ENCODE measurements around the gene OSBPL5.

Gene OSBPL5

DNA sequence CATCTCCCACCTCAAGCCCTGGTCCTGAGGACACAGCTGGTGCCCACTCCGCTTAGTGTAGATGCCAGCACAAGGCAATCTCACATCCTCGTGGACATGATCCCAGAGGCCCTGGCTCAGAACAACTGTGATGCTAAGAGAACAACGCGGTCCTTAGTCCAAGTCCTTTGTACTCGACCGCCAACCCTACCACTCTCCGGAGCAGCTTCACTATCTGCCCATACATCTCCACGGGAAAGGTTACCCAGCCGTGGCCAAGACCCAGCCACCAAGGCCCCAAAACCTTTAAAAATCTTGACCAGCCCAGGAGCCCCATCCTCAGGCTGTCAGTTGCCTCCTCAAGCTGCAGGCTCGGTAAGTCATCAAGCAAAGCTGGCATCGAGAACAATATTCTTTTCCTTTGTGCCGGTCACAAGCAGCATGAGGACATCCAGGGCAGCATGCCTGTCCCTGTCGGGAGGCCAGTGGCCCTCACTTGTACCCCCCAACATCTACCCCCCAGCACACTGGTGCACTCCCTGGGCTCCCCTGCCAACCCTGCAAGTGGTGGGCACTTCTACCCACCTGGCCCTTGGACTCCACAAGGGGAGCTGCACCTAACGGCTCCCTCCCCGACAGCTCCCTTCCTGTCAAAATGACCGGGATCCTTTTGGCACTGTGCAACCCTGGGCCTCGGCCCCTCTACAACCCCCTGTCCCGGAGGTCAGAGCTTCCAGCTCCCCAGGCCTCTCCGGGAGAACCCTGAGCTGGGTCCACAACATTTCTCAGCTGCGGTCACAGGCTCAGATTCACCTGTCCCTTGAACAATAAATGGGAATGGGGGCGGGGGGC lies 2.5 kb downstream of the OSBPL5 start:
- no peak for DNase-seq

DNA sequence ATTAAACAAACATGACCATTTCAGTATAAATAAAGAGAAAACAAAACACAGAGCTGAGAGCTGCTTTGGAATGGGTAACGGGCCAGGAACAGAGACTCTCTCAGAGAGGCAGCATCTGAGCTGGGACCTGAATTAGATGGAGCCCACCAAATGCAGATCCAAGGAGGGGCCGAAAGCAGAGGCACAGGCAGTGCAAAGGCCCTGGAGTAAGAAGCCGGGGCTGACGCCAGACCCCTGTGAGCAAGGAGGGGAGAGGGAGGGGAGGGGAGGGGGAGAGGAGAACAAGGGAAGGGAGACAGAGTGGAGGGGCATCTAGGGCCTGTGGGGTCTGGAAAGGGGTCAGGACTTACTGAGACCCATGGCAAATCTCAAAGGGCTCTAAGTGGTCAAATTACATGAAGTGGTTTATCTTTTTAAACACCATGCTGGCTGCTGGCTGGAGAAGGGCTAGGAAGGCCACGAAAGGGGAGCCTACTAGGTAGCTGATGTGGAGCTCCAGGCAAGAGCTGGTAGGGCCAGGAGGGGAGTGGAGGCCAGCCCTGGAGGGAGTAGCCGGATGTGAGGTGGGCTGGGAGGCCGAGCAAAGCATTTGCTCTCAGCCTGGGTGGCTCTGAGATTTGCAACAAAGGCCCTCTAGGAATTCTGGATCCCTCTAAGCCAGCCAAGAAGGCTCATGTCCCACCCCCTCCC lies 3.2 kb downstream of the OSBPL5 start:
- no peak for DNase-seq

DNA sequence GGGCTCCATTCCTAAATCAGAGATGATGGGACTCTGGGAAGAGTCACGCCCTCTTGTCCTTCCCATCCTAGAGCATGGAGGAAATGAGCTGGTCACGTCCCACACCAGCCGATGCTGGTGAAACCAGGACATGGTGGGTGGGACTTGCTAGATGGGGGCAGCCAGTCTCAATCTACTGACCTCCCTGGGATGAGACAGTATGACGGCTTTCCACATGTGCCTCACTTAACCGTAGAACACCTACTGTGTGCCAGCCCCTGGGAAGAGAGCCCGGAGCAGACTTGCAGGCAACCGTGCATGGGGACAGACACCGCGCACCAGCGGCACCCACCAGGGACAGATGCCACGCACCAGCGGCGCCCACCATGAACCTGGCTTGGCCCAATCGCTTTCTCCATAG lies 3.8 kb downstream of the OSBPL5 start:
- DNase-seq = no peak

GRCh38 chr11:3160252-3161031 lies 4.7 kb downstream of the OSBPL5 start:
- DNase-seq = no peak

DNA sequence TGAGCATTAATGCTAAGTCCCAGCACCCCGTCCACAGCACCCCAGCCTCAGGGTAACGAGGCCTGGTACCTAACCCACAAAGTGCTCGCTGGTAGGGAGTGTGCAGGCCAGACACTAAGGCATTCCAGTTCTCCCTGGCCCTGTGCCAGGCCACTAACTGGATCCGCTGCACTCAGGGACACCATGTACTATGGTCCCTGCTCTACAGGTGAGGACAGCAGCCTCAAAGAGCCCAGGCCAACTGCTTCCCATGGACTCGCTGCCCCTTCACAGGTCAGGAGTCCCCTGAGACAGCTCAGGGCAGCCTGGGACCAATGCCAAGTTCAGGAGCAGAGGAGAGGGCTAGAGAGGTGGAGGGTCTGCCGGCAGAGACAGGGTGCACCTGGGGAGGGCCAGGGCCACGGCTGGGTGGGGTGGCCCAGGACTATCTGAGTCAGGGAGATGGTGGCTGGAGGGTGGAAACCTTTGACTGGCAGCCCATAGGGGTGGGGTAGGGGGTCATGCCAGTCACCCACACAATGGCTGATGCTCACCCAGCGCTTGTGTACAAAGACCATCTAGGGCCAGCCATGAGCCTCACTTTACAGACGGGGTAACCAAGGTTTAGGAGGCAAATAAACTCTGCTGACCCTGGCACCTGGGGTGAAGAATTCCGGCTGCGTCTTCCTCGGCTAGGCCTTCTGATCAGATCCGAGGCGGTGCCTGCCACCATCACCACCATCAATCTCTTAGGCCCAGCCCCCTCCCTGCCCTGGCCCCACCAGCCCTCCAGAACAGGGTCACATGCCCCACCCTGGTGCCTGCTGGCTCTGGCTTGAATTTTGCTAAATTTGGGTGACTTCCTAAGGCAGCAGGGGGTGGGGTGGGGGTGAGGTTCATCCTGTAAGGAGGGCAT lies 5.6 kb downstream of the OSBPL5 start:
- no peak for DNase-seq

DNA sequence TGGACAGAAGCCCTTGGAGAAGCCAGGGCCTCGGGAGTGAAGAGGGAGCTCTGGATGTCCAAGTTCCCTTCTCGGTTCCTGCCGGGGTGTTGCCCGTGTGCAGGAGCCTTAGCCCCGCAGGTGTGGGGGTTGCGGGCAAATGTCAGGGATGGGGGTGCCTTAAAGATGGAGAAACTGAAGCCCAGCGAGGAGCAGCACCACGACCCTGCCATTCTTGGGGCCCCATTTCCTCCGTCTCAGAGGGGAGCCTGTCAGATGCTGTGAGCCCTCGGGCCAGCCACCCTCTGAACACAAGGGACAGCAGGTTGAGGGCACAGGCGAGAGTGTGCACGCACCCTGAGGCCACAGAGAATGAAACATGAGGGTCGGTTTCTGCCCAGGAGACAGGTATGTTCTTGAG lies 6.3 kb downstream of the OSBPL5 start:
- no peak for DNase-seq

DNA sequence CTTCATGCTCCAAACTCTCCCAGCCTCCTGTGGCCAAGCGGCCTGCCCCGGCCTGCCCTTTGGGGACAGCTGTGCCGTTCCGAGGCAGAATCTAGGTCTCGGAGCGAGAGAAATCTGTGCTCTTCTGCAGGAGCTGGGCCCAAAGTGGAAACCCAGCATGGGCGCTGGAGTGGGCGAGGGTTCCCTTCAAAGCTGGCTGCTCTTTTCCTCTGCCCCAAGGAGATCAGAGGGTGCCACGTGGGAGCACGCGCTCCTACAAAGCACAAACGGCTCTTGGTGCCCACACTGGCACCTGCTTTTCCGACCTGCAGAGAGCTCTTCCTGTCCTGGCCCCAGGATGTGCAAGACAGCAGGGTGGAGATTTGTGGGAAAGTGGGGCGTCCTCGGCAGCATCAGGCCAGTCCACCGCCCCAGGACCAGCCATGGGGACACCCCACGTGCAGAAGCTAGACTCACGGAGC lies 6.9 kb downstream of the OSBPL5 start:
- no peak for DNase-seq

- no peak for DNase-seq
Measured at GRCh38 chr11:3157381-3158130, 7.6 kb downstream of the OSBPL5 start.

- DNase-seq = no peak
Measured at GRCh38 chr11:3156661-3157311, 8.3 kb downstream of the OSBPL5 start.

DNA sequence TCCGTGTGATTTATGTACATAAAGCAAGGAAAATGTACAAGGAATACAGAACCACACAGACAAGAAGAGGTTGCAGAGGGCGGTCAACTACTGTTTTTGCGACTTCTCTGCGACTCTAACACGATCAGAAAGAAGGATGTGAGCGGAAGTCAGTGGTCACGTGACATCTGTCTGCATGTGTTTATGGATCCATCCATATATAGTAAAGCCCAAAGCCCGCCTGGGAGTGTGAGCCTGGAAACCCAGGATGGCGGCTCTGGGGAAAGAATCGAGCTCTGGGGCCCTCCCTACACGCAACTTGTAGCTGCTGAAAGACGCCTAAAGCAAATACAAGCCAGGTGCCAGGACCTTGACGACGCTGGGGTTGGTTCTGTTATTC lies 8.8 kb downstream of the OSBPL5 start:
- no peak for DNase-seq

GRCh38 chr11:3155691-3156258 lies 9.3 kb downstream of the OSBPL5 start:
- DNase-seq = no peak

DNA sequence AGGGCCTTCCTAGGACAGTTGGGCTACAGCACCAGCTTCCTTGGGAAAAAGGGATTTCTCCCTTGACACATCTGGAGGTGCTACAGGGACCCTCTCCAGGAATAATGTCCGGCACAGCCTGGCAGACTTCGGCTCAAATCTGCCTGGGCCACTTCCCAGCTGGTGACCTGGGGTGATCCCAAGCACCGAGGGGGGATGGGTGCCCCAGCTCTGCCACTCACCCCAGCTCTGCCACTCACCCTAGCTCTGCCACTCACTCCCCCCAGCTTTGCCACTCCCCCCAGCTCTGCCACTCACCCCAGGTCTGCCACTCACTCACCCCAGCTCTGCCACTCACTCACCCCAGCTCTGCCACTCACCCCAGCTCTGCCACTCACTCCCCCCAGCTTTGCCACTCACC lies 9.9 kb downstream of the OSBPL5 start:
- DNase-seq = no peak

DNA sequence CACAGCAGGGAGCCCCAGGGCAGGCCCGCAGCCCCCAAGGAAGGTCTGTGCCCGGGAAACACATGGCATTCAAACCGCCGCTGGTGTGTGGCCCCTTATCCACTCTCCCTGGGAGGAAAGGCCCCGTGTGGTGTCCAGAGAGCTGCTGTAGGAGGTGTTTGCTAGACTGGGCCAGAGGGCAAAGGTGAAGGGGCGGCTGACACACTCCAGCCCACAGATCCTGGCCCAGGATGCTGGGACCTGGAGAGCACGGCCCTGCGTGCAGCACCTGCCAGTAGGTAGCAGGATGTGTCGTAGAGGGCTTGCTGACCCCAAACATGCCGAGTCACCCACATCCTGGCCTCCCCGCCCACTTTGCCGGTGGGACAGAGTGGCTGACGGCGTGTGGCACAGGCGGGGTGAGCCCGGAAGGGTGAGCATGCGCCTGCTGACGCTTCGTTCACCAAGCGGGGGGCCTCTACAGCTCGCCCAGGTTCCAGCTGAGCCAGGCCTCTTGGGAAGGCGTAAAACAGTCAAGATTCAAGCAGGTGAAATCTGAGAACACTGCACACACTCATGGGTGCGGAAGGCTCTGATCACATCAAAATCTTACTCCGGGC lies 11.0 kb downstream of the OSBPL5 start:
- DNase-seq = no peak

DNA sequence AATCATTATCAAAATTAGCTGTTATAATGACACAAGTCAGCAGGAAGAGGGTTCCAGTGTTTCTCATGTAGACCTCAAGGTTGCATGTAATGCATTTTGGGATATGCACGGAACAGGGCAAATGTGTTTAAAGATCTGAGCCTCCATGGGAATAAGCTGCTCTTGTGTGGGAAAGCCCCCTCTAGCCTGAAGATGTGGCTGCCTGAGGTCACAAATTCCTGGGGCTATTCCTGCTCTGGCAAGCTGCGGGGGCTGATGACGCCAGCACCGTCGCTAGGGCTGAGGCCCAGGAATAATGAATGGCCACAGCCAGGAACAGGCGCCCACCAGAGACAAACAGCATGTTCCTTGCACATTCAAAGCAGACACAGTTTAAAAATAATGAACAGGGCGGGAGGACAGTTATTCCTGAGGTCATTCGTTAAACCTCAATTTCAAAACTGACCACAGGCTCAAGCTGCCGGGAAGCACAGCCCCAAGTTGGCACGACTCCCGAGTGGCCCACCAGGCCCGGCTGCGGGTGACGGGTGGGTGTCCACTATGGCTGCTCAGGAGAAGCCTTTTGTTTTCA lies 11.7 kb downstream of the OSBPL5 start:
- DNase-seq = no peak

- no peak for DNase-seq
Measured at GRCh38 chr11:3152471-3153110, 12.5 kb downstream of the OSBPL5 start.

DNA sequence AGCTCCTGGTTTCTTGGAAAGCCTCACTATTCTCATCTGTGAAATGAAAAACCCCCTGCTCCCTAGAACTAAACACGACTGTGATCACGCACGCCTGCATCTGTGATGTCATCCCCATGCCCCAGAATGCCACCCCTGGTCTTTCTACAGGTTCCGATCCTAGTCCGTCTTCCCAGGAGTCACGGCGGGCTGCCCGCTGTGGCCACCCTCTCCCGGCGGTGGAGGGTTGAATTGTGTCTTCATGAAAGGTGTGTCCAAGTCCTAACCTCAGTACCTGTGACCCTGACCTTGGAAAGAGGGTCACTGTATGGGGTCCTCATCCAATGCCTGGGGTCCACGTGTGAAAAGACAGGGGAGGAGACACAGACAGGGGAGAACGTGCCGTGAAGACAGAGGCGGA lies 14.4 kb downstream of the OSBPL5 start:
- DNase-seq = no peak

DNA sequence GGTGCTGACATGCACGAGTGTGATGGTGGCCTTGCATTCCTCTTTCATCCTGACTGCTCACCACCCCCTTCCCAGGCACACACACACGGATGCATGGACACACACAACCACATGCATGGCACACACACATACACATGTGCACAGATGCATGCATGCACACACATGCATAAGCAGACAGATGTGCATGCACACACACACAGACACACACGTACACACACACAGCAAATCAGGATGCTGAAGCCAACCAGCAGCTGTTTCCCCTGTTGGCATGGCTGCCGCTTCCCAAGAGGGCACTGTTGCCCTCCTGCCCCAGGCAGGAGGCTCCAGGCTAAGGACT lies 15.3 kb downstream of the OSBPL5 start:
- DNase-seq = no peak

DNA sequence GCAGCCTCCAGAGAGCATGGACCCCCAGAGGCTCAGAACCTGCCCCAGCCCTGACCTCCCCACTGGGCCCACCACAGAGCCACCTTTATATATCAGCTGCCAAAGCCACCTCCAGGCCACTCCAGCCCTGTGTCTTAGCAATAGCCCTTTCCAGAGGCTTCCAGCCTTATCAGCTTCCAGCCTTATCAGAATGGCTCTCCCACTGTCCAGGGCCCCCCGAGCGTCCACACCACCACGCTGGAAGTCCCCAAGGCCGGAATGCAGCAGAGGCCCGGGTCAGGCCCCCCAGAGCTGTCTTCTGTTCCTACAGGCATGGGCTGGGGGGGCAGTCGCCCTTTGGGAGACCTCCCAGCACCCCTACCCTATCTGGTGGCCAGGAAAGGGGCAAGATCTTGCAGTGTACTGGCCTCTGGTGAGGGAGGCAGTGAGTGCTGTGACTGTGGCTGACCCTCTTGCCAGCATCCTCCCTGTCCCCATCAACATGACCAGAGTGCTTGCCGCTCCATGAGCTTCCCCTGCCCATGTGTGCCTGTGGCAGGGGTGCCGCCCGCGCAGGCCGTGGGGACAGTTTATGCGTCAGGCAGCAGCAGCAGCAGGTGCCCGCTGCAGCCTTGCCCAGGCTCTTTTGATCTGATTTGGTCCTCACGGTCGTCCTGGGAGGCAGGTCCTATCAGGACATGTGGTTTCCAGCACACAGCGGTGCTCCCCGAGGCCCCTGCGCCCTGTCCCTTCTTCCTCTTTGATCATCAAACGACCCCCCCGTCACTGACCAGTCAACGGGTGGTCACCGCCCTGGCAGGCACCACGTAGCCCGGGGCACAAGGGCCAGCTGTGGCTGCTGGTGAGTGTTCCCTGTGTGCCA lies 15.9 kb downstream of the OSBPL5 start:
- no peak for DNase-seq

Data from activated CD4-positive, CD25-positive, alpha-beta regulatory T cell treated with anti-CD3 and anti-CD28 coated beads, Interleukin-2, amount 50 U/mL, for 72 hours (primary cell).